Choroid plexus epithelial cell (primary cell): ENCODE measurements around the gene ABLIM1.

Experiments used
- DNase-seq: peaks from one replicate; pipeline ENCODE4 v3.0.0-alpha.2; 2010; ENCODE audit warnings: low read depth
- H3K4me3 ChIP-seq: 2 replicates; pipeline ENCODE4 v1.5.1; 2011; ENCODE audit warnings: low read depth, mild to moderate bottlenecking, control low read depth, low read length, moderate library complexity
- TF ChIP-seq, protein P1 (sequence below): conservative IDR thresholded peaks from 2 replicates; pipeline ENCODE4 v1.5.1; 2011; ENCODE audit warnings: low read depth, mild to moderate bottlenecking, control low read depth, inconsistent platforms, low read length, moderate library complexity

ABLIM1 gene

DNA sequence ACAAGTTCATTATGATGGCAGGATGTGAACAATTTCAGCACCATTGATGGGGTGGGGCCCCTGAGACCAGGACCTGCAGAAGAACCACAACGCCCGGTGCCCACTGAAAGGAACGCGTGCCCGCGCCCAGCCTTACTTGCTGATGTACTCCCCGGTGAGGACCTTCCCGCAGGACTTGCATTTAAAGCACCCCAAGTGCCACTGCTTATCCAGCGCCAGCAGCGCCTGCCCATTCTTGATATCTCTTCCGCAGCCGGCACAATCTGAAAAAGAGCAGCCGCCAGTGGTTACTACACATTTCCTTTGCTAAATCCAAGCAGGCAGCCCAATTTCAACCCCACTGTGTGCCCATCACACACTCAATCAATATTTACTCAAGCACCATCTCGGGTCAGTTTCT lies 110.6 kb downstream of the ABLIM1 start:
- DNase-seq = no peak
- TF ChIP-seq, protein P1, sequence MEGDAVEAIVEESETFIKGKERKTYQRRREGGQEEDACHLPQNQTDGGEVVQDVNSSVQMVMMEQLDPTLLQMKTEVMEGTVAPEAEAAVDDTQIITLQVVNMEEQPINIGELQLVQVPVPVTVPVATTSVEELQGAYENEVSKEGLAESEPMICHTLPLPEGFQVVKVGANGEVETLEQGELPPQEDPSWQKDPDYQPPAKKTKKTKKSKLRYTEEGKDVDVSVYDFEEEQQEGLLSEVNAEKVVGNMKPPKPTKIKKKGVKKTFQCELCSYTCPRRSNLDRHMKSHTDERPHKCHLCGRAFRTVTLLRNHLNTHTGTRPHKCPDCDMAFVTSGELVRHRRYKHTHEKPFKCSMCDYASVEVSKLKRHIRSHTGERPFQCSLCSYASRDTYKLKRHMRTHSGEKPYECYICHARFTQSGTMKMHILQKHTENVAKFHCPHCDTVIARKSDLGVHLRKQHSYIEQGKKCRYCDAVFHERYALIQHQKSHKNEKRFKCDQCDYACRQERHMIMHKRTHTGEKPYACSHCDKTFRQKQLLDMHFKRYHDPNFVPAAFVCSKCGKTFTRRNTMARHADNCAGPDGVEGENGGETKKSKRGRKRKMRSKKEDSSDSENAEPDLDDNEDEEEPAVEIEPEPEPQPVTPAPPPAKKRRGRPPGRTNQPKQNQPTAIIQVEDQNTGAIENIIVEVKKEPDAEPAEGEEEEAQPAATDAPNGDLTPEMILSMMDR = no peak
- H3K4me3 ChIP-seq = no peak overlapping the region

DNA sequence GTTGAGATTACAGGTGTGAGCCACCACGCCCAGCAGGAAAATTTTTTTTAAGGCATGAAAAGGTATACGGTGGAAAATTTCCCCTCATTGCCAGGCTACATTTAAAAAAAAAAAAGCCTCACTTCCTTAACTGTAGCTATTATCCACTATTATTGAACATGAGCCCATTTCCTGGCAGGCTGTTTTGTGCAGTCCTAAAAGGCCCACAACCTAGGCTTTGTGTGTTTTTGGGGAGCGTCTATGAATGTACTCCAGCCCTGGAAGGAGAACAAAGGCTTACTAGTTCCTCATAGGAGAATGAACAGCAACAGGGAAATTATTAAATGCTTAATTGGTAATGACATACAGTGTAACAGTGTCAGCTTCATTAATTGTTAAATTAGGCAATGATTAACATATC lies 111.0 kb downstream of the ABLIM1 start:
- TF ChIP-seq, protein P1 = no peak
- no peak for DNase-seq
- no peak overlapping the region for H3K4me3 ChIP-seq

DNA sequence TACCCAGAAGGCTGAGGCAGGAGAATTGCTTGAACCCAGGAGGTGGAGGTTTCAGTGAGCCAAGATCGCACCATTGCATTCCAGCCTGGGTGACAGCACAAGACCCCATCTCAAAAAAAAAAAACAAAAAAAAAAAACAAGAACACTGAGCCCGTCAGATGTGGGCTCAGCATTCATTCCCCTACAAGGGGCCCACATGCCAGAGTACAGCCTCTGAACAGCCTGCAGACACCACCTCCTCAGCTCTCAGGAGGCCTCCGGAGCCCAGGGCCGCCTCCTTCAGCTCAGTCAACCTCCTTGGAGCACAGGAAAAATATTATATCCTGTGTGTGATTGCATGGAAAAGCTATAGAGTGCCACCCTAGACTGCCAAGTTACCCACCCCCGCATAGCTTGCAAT lies 112.3 kb downstream of the ABLIM1 start:
- TF ChIP-seq, protein P1 = no peak
- no peak for DNase-seq
- H3K4me3 ChIP-seq = no peak overlapping the region

- no peak for DNase-seq
- H3K4me3 ChIP-seq = no peak overlapping the region
- TF ChIP-seq, protein P1 = no peak
These were observed 113.0 kb downstream of the ABLIM1 start for GRCh38 chr10:114545071-114545470.

DNA sequence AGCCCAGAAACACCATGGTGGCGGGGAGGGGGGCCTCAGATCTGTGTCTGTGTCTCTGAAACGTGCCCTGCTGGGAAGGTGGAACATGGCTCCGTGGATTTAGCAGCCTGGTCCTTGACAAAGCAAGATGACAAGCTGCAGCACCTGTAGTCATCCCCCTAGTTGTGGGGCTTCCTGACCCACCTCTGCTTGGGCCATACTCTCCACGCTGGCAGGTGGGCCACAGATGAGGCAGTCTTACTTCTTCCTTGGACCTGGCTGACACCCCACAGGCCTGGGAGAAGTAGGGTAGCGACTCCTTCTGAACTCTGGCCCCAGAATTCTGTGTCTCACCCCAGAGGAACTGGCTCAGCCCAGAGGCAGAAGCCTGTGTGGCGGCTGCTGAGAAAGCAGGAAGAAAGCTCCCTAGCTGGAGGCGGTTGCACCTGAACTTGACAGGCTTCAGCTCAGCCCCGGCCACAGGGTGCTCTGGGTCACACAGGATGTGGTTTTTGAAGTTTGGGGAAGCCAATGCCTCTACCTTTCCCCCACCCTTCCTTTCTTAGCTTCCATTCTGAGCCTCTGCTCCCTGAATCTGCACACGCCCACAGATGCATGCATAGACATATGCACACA lies 113.9 kb downstream of the ABLIM1 start:
- TF ChIP-seq, protein P1 = no peak
- H3K4me3 ChIP-seq = no peak overlapping the region
- DNase-seq = no peak

DNA sequence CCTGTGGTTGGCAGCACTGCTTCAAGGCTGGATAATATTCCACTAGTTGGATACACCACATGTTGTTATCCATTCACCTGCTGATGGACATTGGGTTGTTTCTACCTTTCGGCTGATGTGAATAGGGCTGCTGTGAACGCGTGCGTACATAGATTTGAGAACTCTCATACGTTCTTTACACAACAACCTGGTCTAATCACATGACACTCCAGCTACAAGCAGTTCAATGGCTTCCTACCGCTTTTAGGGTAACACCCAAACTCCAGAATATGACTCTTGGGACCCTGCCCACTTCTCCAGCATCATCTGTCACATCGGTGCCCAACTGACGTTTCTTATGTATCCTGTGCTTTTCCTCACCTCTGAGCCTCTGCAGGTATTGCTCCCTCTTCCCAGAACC lies 114.6 kb downstream of the ABLIM1 start:
- no peak overlapping the region for H3K4me3 ChIP-seq
- no peak for DNase-seq
- TF ChIP-seq, protein P1 = no peak

DNA sequence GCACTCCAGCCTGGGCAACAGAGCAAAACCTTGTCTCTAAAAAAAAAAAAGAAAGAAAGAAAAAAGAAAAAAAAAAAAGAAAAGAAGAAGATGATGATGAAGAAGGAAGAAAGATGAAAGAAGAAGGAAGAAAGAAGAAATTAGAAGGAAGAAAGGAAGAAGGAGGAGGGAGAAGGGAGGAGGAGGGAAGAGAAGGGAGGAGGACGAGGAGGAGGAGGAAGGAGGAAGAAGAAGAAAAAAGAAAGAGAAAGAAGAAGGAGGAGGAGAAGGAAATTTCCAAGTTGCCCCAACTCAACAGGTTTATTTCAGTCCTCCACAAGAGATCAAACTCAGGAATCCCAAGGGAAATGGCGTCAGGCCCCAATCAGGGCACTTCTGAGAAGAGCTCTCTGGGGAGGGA lies 115.7 kb downstream of the ABLIM1 start:
- DNase-seq = no peak
- TF ChIP-seq, protein P1 = no peak
- H3K4me3 ChIP-seq = no peak overlapping the region
